ENCODE data around the gene SPOCK3.

- TF ChIP-seq, protein P1, sequence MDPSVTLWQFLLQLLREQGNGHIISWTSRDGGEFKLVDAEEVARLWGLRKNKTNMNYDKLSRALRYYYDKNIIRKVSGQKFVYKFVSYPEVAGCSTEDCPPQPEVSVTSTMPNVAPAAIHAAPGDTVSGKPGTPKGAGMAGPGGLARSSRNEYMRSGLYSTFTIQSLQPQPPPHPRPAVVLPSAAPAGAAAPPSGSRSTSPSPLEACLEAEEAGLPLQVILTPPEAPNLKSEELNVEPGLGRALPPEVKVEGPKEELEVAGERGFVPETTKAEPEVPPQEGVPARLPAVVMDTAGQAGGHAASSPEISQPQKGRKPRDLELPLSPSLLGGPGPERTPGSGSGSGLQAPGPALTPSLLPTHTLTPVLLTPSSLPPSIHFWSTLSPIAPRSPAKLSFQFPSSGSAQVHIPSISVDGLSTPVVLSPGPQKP (IDR thresholded peaks at IDR 0.05; ENCODE audit: low read depth, low read length): no peak
- TF ChIP-seq POLR2A (IDR thresholded peaks at IDR 0.05; ENCODE audit: low read length) (no peak), CTCF (IDR thresholded peaks at IDR 0.05) (no peak), NFE2L2 (conservative IDR thresholded peaks at IDR 0.05; ENCODE audit: low read length) (no peak), POLR2AphosphoS2 (conservative IDR thresholded peaks at IDR 0.05; ENCODE audit: low read length) (no peak), SMC3 (IDR thresholded peaks at IDR 0.05) (no peak), ZNF302 (CRISPR knock-in tag; IDR thresholded peaks at IDR 0.05) (no peak), MAX (IDR thresholded peaks at IDR 0.05) (no peak), JUN (IDR thresholded peaks at IDR 0.05) (no peak), NPAS2 (CRISPR knock-in tag; IDR thresholded peaks at IDR 0.05; ENCODE audit: borderline replicate concordance) (no peak), MYC (IDR thresholded peaks at IDR 0.05; ENCODE audit: borderline replicate concordance, low read length) (no peak), PHF8 (IDR thresholded peaks at IDR 0.05; ENCODE audit: borderline replicate concordance, low read depth) (no peak), BCL3 (IDR thresholded peaks at IDR 0.05) (no peak)
Measured at GRCh38 chr4:167035390-167035789, 198.9 kb downstream of the SPOCK3 start.
